Activated naive CD4-positive, alpha-beta T cell treated with anti-CD3 and anti-CD28 coated beads, Interleukin-2, amount 10 ng/mL, durations not matched to agents 7 days and 5 days (primary cell): ENCODE results near the gene ITPKB.

Experiments
- CTCF ChIA-PET: fragments of 350-600 bp; sonication (Branson Sonifier 250); formaldehyde crosslinking; loops from one replicate; lab custom pipeline; 2021; ENCODE audit warnings: antibody characterized with exemption; lab: Charles Lee
- DNase-seq: peaks from one replicate; pipeline ENCODE4 v3.0.0-alpha.2; 2020
- H3K27ac Mint-ChIP-seq: one replicate; pipeline ENCODE4 v1.8.0; 2021; ENCODE audit warnings: mild to moderate bottlenecking, moderate library complexity, mixed read lengths
- H3K27me3 Mint-ChIP-seq: one replicate; pipeline ENCODE4 v1.8.0; 2021; ENCODE audit warnings: mild to moderate bottlenecking, mixed read lengths
- H3K36me3 Mint-ChIP-seq: one replicate; pipeline ENCODE4 v1.8.0; 2021; ENCODE audit warnings: mixed read lengths
- H3K4me1 Mint-ChIP-seq: one replicate; pipeline ENCODE4 v1.8.0; 2021; ENCODE audit warnings: mixed read lengths
- H3K4me3 Mint-ChIP-seq: one replicate; pipeline ENCODE4 v1.8.0; 2021; ENCODE audit warnings: mild to moderate bottlenecking, moderate library complexity, mixed read lengths
- H3K9me3 Mint-ChIP-seq: one replicate; pipeline ENCODE4 v1.8.0; 2021; ENCODE audit warnings: mixed read lengths

The ITPKB gene

GRCh38 chr1:226738995-226739695, at the start of gene ITPKB:
Gene ITPKB, minus strand, starts transcription at chr1:226739282. Its CDS starts 1,824 bp downstream, at chr1:226737458.
- peak within 1 kb of the TSS; percentile 92 for H3K27ac Mint-ChIP-seq
- peaks cover 30% of the 10 kb centered on the region for H3K36me3 Mint-ChIP-seq
- CTCF ChIA-PET = interaction anchor here (0.6 to 1.5 kb wide), 7 partner anchors 17 to 104 kb away, joined by 3 to 5 read pairs (median 3); no protein-coding TSS in a partner anchor
- no peaks in the 10 kb centered on the region for H3K27me3 Mint-ChIP-seq
- peaks cover 8% of the 10 kb centered on the region for H3K9me3 Mint-ChIP-seq
- H3K4me3 Mint-ChIP-seq = peak within 1 kb of the TSS; percentile 76
- peak; percentile 80 for DNase-seq
- peaks cover 40% of the 10 kb centered on the region for H3K4me1 Mint-ChIP-seq

- H3K4me3 Mint-ChIP-seq = no peak overlapping the region
- H3K27ac Mint-ChIP-seq = no peak overlapping the region
- H3K4me1 Mint-ChIP-seq = no peaks in the 10 kb centered on the region
- no peaks in the 10 kb centered on the region for H3K9me3 Mint-ChIP-seq
- DNase-seq = no peak
- CTCF ChIA-PET = interaction anchor here (0.7 kb wide), 1 partner anchor 36 kb away, joined by 3 read pairs; no protein-coding TSS in a partner anchor
- no peaks in the 10 kb centered on the region for H3K36me3 Mint-ChIP-seq
- H3K27me3 Mint-ChIP-seq = peaks cover 13% of the 10 kb centered on the region
These were observed 48.6 kb upstream of the ITPKB start for GRCh38 chr1:226787638-226788037.

GRCh38 chr1:226787071-226787470, 48.0 kb upstream of the ITPKB start:
- Mint-ChIP-seq H3K36me3 (no peaks in the 10 kb centered on the region), H3K4me1 (no peaks in the 10 kb centered on the region), H3K9me3 (no peaks in the 10 kb centered on the region), H3K27ac (no peak overlapping the region), H3K27me3 (peaks cover 17% of the 10 kb centered on the region), H3K4me3 (no peak overlapping the region)
- no peak for DNase-seq
- CTCF ChIA-PET = no interaction called here

GRCh38 chr1:226786550-226786949, 47.5 kb upstream of the ITPKB start:
- CTCF ChIA-PET = no interaction called here
- Mint-ChIP-seq H3K36me3 (no peaks in the 10 kb centered on the region), H3K27me3 (peaks cover 22% of the 10 kb centered on the region), H3K4me3 (no peak overlapping the region), H3K9me3 (no peaks in the 10 kb centered on the region), H3K27ac (no peak overlapping the region), H3K4me1 (no peaks in the 10 kb centered on the region)
- DNase-seq = no peak

GRCh38 chr1:226785805-226786204, 46.7 kb upstream of the ITPKB start:
- Mint-ChIP-seq H3K9me3 (no peaks in the 10 kb centered on the region), H3K27me3 (peaks cover 25% of the 10 kb centered on the region), H3K36me3 (no peaks in the 10 kb centered on the region), H3K4me3 (no peak overlapping the region), H3K27ac (no peak overlapping the region), H3K4me1 (no peaks in the 10 kb centered on the region)
- CTCF ChIA-PET = no interaction called here
- DNase-seq = no peak

- Mint-ChIP-seq H3K4me1 (no peaks in the 10 kb centered on the region), H3K36me3 (no peaks in the 10 kb centered on the region), H3K4me3 (no peak overlapping the region), H3K27ac (no peak overlapping the region), H3K27me3 (peaks cover 29% of the 10 kb centered on the region), H3K9me3 (no peaks in the 10 kb centered on the region)
- CTCF ChIA-PET = interaction anchor here (0.7 kb wide), 1 partner anchor 51 kb away, joined by 3 read pairs; no protein-coding TSS in a partner anchor
- no peak for DNase-seq
These were observed 45.3 kb upstream of the ITPKB start for GRCh38 chr1:226784081-226785049.

- no peaks in the 10 kb centered on the region for H3K36me3 Mint-ChIP-seq
- H3K27me3 Mint-ChIP-seq = peaks cover 33% of the 10 kb centered on the region
- H3K9me3 Mint-ChIP-seq = no peaks in the 10 kb centered on the region
- CTCF ChIA-PET = no interaction called here
- H3K4me3 Mint-ChIP-seq = no peak overlapping the region
- H3K4me1 Mint-ChIP-seq = no peaks in the 10 kb centered on the region
- DNase-seq = no peak
- H3K27ac Mint-ChIP-seq = no peak overlapping the region
These were observed 43.9 kb upstream of the ITPKB start for GRCh38 chr1:226782845-226783601.

- peaks cover 33% of the 10 kb centered on the region for H3K27me3 Mint-ChIP-seq
- CTCF ChIA-PET = no interaction called here
- H3K9me3 Mint-ChIP-seq = no peaks in the 10 kb centered on the region
- H3K27ac Mint-ChIP-seq = no peak overlapping the region
- H3K4me3 Mint-ChIP-seq = no peak overlapping the region
- DNase-seq = no peak
- H3K4me1 Mint-ChIP-seq = no peaks in the 10 kb centered on the region
- H3K36me3 Mint-ChIP-seq = no peaks in the 10 kb centered on the region
These were observed 43.0 kb upstream of the ITPKB start for GRCh38 chr1:226781937-226782609.

GRCh38 chr1:226779561-226779960, 40.5 kb upstream of the ITPKB start:
- peaks cover 27% of the 10 kb centered on the region for H3K27me3 Mint-ChIP-seq
- no peak for DNase-seq
- no peaks in the 10 kb centered on the region for H3K9me3 Mint-ChIP-seq
- no peak overlapping the region for H3K27ac Mint-ChIP-seq
- H3K4me1 Mint-ChIP-seq = no peaks in the 10 kb centered on the region
- CTCF ChIA-PET = no interaction called here
- H3K4me3 Mint-ChIP-seq = no peak overlapping the region
- no peaks in the 10 kb centered on the region for H3K36me3 Mint-ChIP-seq

- CTCF ChIA-PET = no interaction called here
- Mint-ChIP-seq H3K4me1 (no peaks in the 10 kb centered on the region), H3K4me3 (no peak overlapping the region), H3K36me3 (no peaks in the 10 kb centered on the region), H3K27me3 (peaks cover 27% of the 10 kb centered on the region), H3K9me3 (no peaks in the 10 kb centered on the region), H3K27ac (no peak overlapping the region)
- no peak for DNase-seq
These were observed 39.6 kb upstream of the ITPKB start for GRCh38 chr1:226778657-226779058.

GRCh38 chr1:226776975-226777374, 37.9 kb upstream of the ITPKB start:
- no peaks in the 10 kb centered on the region for H3K36me3 Mint-ChIP-seq
- peaks cover 22% of the 10 kb centered on the region for H3K27me3 Mint-ChIP-seq
- H3K27ac Mint-ChIP-seq = no peak overlapping the region
- CTCF ChIA-PET = no interaction called here
- no peak for DNase-seq
- no peaks in the 10 kb centered on the region for H3K9me3 Mint-ChIP-seq
- peaks cover 4% of the 10 kb centered on the region for H3K4me1 Mint-ChIP-seq
- no peak overlapping the region for H3K4me3 Mint-ChIP-seq

- no peak for DNase-seq
- CTCF ChIA-PET = no interaction called here
- Mint-ChIP-seq H3K27me3 (peaks cover 22% of the 10 kb centered on the region), H3K4me3 (no peak overlapping the region), H3K36me3 (no peaks in the 10 kb centered on the region), H3K27ac (no peak overlapping the region), H3K4me1 (peaks cover 4% of the 10 kb centered on the region), H3K9me3 (no peaks in the 10 kb centered on the region)
These were observed 37.0 kb upstream of the ITPKB start for GRCh38 chr1:226776066-226776465.

GRCh38 chr1:226772446-226773139, 33.5 kb upstream of the ITPKB start:
- no peak overlapping the region for H3K27ac Mint-ChIP-seq
- peaks cover 21% of the 10 kb centered on the region for H3K27me3 Mint-ChIP-seq
- no peak overlapping the region for H3K4me3 Mint-ChIP-seq
- DNase-seq = no peak
- CTCF ChIA-PET = no interaction called here
- H3K9me3 Mint-ChIP-seq = no peaks in the 10 kb centered on the region
- peaks cover 4% of the 10 kb centered on the region for H3K4me1 Mint-ChIP-seq
- no peaks in the 10 kb centered on the region for H3K36me3 Mint-ChIP-seq
